Stimulated activated CD4-positive, alpha-beta T cell treated with anti-CD3 and anti-CD28 coated beads, TNF-alpha, amount 100 ng/mL, for 4 hours (primary cell): Measurements from ENCODE around the gene PPM1H.
"Not testable (repeated sequence)": the region's sequence is repeated elsewhere in the genome, so short reads cannot be mapped to it uniquely, and the experiment has no call there.

Experiments used
- DNase-seq, 3 experiments: peaks; one replicate each; pipeline ENCODE4 v3.0.0-alpha.2; 2020; ENCODE audit warnings: low read depth in 3 of 3

PPM1H gene

DNA sequence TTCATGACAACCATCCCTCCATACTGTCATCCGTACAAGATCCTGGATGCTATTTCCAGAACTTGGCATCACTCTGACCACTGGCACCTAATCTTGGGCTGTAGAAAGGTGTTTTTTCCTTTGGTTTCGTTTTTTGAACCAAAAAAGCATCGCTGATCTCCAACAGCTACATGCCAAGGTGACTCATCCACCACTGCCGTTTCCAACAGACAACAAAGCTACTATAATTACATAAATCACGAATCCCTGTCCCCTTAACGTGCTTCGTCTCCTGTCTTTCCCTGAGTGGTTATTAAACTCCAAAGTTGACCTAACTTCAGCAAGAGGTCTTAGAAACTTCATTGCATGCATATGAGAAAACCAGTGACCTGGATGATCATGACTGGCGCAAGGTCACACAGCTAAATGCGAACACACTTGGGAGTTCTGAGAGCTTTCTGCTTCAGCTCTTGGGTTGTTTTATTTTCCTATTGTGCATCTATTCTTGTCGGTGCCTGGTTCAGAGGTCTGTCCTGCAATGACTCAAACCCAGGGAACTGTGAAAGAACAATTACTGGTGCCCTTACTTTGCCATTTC is 99.9 kb downstream of the PPM1H start:
- DNase-seq, result no peak

DNA sequence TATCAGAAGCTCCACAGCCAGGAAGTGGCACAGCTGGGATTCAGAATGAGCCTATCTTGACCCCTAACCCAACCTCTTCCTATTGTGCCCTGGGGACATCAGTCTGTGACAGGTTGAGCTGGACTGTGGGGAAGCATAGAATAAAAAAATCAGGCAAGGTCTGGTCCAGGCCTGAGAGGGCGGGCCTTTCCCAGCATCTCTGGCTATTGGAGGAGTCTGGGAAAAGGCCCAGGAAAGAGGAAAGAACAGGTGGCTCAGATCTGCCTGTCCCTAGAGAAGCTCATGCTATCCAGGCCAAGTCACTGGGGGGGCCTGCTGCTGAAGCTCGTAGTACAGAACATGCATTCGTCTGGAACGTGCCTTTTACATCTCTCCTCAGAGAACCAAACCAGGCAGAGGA is 100.5 kb downstream of the PPM1H start:
- DNase-seq, result no peak

DNA sequence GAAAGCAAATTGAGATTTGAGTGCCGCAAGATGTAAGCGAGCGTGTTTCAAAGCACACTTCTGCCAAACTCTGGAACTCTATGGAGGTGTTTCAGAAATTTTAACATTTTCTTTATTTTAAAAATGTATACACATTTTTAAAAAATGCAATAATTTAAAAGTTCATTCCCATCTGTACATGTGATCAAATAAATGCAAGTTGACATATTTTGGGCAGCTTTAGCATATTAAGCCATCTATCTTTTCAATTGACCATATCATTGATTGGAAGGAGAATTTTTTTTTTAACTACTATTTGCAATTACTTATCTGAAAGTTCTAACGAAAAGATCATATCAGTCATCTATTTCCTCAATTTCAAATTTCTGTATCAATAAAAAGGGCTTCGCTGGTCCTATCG is 101.3 kb downstream of the PPM1H start:
- no peak for DNase-seq

DNA sequence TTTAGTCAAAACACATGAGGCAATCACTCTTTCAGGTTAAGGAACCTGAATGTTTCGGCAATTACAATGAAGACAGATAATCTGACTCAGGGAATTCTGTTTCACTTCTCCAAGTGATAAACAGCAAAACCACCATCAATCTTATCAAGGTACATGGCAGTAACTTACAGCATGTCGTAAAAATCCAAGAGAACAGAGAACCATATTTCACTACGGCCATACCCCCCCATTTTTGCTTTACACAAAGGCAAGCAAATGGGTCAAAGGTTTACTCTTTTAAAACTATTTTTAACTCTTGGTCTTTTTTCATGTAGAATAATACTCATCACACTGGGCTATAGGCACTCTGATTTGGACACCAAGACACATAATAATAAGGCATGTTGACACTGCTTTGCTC is 102.4 kb downstream of the PPM1H start:
- DNase-seq, result no peak

DNA sequence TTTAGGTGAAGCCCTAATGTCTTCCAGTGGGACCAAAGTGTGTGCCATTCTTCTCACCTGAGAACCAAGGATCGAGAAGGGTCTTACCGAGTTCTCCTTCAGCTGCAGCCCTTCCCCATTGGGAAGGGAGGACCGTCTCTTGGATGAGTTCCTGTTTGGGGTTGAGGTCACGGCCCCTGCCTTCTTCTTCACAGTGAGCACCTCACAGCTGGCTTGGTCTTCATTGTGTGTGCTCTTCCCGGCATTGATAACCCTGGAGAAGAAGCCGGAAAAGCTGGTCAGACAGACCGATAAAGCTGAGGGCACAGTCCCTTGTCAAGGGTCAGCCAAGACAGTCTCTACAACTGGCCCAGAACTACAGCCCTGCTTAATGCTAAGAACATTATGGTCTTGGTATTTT is 102.9 kb downstream of the PPM1H start:
- DNase-seq, result no peak

DNA sequence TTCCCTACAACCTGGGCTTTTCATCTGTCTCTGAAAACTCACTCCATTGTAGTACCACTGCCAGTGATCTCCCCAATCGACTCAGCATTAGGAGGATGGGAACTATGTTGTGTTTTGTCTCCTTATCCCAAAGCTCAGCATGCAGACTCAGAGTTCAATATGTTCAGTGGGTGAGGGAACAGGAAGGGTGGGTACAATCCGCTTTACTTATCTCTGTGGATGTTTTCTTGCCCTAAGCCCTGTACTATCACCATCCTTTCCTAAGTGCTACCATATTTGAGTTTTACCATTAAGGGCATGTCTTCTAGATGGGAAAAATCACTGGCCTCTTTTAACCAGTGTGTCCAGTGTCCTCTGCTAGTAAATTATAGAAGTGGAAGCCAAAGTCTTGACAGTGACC is 107.1 kb downstream of the PPM1H start:
- DNase-seq, result no peak

DNA sequence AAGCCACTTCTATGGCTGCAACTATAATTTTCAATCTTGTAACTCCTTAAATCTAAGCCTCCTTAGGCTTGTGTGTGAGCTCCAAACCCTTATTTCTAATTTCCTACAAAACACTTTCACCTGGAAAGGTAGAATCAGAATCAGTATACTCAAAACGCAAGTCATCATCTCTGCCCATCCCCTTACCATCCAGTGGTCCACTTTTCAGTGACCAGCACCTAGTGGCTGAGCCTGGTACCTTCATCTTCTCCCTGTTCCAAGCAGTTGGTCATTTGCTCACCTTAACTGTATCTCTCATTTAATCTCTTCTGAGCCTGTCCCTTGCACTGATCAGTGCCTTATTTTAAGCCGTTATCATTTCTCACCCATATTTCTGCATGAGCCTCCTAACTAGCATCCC is 107.9 kb downstream of the PPM1H start:
- no peak for DNase-seq

DNA sequence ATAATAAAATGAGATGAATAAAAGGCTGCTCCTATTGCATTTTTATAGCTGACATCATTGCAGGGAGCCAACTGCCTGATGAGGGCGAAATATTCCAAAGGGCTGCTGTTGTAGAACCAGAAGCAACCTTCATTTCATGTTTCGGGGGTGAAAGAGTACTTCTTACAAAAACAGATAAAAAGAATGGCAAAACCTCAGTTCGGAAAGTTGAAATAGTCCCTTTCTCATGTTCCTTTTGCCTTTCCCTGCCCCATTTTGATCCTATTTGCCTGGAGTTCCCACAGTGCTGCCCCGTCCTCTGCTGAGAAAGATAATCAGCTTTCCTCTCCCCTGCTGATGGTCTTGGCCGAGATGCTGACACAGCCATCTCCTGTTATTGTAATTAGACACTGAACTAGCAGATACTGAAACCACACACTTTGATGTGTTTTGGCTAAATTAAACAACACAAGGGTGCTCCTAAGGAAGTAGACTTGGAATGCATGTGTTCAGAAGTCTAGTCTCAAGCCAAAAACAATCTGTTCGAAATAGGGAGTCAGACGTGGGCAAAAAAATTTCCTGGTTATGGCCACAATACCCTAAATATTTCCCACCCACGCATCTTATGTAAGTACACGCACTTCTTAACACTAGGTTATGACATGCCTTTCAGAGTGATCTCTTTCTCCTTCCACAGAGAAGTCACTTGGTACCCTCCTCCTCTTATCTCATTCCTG is 117.2 kb downstream of the PPM1H start:
- DNase-seq, result no peak

DNA sequence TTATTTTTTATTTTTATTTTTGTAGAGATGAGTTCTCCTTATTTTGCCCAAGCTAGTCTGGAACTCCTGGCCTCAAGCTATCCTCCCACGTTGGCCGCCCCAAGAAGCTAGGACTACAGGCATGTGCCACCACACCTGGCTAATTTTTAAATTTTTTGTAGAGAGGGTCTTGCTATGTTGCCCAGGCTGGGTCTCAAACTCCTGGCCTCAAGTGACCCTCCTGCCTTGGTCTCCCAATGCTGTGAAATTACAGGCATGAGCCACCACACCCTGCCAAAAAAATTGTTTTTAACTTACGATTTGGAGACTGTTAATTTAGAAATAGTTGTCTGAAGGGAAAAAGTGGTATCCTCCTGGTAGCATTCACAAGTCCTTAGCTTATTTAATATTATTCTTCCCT is 120.7 kb downstream of the PPM1H start:
- no peak for DNase-seq

DNA sequence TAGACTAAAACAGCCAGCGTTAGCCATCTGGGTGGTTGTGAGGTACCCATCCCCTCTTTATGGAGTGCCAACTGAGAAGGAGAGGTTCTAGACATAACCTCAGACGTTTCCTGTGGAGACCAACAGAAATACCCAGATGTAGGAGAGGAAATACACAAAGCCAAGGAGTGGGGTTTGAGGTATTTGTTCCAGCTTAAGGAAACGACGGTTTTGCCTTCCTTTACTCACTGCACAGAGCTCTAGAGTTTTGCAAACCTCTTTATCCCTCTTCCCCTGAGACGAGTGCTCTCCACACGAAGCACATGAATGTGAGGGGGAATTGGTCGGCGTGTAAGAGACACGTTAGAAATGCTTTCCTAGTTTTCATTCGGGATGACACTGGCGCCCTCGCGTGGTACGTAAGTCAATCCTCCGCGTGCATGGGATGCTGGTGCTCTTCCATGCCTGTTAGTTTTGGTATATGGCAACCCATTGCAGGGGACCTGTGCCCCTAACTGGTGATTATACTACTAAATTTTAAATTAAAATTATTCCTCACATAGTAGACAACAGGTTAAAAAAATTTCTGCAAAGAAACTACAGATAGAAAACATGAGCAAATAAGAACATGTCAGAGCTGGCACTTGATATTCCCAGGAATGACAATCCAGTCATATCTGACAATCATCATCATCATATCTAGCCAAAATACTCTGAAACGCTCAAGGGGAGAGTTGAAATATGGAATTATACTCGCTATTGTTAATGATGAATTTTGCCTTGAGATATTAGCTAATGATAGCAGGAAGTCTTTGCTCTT is 121.7 kb downstream of the PPM1H start:
- DNase-seq, result no peak

DNA sequence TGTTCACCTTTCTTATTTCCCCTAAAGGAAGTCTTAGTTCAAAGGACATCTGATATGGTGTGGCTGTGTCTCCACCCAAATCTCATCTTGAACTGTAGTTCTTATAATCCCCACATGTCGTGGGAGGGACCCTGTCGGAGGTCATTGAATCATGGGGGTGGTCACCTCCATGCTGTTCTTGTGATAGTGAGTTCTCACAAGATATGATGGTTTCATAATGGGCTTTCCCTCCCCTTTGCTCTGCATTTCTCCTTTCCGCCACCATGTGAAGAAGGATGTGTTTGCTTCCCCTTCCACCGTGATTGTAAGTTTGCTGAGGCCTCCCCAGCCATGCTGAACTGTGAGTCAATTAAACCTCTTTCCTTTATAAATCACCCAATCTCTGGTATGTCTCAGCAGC is 123.5 kb downstream of the PPM1H start:
- DNase-seq, result not testable (repeated sequence)

DNA sequence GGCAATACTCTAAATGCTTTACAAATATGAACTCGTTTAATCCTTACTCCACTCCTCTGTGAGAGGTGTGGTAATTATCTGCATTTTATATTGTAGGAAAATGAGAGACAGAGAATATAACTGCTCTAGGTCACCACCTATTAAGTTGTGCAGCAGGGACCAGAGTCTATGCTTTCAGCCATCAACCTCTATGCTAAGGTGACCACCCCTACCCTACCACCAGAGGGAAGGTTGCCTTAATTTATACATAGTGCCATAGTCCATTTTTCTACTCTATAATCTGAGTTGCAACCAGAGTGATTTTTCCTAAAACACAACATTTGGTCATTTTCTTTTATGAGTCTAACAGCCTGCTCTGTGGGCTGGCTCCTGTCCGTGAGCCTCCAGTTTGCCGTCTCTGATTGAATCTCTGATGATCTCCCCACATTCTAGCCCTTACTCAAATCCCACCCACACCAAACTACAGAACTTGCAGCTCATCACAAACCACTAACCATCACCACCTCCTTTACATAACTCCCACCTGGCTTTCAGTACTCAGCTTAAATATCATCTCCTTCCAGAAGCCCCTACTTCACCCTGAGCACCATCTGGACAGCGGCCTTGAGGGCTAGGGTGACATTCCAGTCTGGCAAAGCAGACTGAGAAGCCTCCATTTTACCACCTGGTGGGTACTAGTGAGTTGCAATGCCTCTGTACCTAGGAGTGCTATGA is 126.6 kb downstream of the PPM1H start:
- DNase-seq, result no peak

DNA sequence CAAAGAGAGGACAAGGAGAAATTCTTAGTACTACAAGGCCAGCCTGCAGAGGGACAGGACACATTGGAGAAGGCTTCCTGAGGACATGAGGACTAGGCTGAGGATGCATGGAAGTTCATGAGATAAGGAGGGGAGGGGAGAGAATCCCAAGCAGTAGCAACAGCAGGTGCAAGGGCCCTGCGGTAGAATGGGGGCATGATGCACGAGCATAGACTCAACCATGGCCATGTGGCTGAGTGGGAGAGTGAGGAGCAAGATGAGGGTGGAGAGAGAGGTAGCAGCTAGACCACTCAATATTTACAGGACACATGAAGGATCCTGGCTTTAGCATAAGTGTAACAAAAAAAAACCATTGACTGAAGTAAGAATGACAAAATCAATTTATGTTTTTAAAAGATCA is 128.1 kb downstream of the PPM1H start:
- no peak for DNase-seq

DNA sequence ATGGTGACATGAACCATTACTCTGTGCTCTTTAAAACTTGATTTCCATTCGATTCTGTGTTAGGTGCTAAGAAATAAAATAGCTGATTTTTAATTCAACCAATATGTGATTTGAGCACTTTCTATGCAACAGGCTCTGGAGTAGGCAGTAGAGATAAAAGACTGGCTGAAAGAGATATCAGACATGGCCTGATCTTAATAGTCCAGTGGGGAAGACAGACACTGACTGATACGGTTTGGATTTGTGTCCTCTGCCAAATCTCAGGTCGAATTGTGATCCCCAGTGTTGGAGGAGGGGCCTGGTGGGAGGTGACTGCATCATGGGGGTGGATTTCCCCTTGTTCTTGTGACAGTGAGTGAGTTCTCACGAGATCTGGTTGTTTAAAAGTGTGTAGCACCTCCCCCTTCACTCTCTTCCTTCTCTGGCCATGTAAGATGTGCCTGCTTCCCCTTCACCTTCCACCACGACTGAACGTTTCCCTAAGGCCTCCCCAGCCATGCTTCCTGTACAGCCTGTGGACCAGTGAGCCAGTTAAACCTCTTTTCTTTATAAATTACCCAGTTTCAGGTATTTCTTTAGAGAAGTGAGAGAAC is 128.6 kb downstream of the PPM1H start:
- no peak for DNase-seq

DNA sequence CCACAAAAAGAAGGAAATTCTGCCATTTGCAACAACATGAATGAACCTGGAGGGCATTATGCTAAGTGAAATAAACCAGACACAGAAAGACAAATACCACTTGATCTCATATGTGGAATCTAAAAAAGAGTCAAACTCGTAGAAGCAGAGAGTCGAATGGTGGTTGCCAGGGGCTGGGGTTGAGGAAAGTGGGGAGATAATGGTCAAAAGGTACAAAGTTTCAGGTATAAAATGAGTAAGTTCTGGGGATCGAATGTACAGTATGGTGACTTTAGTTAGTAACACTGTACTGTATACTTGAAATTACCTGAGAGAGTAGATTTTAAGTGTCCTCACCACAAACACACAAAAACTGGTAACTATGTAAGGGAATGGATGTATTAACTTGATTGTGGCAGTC is 129.4 kb downstream of the PPM1H start:
- DNase-seq, result no peak

DNA sequence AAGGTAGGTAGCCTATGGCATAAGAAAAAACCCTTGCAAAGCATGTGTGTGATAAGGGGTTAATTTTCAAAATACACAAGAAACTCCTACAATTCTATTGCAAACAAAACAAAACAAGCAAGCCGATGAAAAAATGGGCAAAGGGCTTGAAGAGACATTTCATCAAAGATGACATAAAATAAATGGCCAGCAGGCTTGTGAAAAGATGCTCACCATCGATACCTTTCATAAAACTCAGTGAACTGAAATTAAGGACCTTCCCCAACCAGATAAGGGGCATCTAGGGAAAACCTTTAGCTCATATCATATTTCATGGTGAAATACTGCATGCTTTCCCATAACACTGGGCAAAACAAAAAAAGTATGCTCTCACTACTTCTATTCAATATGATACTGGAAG is 131.2 kb downstream of the PPM1H start:
- no peak for DNase-seq

DNA sequence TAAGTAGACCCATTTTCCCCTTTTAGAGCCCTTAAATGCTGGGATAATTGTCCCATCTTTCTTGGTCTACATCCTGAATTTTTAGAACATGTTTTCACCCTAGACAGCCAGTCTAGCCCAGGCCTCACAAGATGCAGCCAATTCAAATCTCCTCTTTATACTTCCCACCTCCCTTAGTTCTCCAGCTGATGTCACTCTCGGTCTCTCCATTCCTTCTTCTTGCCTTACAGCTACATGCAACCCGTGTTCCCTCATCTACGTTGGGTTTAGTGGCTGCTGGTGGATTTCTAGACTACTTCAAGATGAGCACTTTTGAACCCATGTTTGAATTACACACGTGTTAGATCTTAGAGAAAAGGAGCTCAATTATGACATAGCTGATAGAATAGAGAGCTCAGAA is 132.0 kb downstream of the PPM1H start:
- DNase-seq, result no peak

DNA sequence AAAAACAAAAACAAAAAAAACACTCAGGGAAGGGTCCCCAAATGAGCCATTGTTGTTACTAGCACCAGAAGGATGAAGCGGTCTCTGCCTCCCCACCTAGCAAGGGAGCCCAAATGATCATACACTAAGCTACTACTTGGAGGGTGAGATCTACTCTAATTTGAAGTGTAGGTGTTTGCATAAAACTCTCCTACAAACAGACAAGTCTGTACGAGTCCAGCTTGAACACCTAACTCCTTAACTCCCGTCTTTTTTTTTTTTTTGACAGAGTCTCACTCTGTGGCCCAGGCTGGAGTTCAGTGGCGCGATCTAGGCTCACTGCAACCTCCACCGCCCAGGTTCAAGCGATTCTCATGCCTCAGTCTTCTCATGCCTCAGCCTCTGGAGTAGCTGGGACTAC is 132.6 kb downstream of the PPM1H start:
- no peak for DNase-seq

DNA sequence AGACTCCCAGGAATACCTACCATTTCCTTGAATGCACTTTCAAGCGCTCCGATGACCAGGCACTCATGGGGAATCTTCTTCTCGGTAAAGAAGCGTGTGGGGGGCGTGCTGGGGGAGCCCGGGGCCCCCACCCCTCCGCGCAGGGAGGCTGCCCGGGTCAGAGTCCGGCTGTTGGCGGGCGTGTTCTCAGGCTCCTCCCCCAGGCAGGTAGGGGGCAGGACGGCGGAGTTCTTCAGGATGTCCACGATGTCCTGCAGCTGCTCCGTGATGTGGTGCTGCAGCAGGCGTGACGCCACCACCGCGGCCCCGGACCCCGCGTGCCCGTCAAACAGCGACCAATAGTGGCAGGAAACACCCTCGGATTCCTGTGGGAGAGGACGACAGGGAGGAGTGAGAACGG is 133.2 kb downstream of the PPM1H start:
- DNase-seq, result no peak

DNA sequence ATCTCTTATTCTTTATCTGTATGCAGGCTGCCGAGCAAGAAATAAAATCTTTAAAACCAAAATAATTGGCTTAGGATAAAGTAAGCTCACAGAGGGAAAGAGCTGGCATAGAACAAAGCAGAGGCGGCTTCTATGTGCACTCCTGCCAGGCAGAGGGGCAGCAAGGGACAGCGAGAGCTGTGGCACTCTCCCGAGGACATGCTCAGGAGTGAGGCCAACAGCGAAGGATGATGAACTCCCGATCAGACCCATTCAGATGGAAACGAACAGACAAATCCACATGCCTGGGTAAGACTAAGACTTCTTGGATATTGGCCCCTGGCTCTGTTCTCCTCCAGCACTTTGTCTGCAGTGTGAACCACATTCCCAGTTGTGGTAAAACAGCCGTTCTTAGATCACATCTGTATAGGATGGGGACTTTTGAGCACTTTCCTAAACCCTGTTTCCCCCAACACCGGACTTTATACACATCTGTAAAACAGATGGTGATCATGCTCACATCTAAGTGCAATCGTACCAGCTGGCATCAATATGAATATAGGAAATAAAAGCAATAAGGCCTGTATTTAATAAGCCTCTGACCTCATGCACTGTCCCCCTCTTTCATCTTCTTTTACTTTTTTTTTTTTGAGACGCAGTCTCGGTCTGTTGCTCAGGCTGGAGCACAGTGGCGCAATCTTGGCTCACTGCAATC is 134.1 kb downstream of the PPM1H start:
- no peak for DNase-seq

DNA sequence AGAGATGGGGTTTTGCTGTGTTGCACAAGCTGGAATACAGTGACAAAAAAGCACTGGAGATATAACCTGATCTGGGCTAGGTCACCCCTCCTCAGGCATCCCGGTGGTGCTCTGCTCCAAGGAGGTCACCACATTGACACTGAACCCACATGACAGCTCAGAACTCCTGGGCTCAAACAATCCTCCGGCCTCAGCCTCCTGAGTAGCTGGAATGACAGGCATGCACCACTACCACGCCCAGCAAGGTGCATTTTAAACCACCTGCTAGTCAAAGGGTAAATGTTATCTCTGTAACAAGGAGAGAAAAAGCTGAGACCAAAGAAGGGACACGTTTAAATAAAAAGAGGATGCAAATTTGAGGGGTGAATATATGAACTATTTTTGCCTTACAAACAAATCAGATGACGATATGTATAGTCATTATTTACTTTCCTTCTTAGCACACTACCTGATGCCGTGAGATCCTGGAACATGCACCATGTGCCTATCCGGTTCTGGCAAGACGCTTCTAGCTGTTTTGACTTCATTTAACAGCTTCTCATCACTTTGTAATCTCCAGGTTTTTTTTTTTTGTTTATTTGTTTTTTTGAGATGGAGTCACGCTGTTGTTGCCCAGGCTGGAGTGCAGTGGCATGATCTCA is 135.1 kb downstream of the PPM1H start:
- DNase-seq, result no peak
